Right lobe of liver (tissue), 4 donors: ENCODE measurements around the gene CACNB4.

Experiments
- CTCF ChIP-seq, 4 donors: fragments of 200-600 bp in 3 of 4; fragments of 450-650 bp in 1 of 4; IDR thresholded peaks; one replicate each; pipeline versions ENCODE4 v1.5.1 to v1.8.0; 2016 to 2022; ENCODE audit warnings: antibody characterized with exemption in 4 of 4, mild to moderate bottlenecking in 2 of 4
- POLR2A ChIP-seq: fragments of 450-650 bp; IDR thresholded peaks from one replicate; pipeline ENCODE4 v1.6.1; 2017; ENCODE audit warnings: antibody characterized with exemption, mild to moderate bottlenecking
- donor health status: DM: no; HTN: no; CAD: no.
- donor health status: DM: no; HTN: no; CAD: no.
- donor health status: DM: no; HTN: yes; CAD: no.

DNA sequence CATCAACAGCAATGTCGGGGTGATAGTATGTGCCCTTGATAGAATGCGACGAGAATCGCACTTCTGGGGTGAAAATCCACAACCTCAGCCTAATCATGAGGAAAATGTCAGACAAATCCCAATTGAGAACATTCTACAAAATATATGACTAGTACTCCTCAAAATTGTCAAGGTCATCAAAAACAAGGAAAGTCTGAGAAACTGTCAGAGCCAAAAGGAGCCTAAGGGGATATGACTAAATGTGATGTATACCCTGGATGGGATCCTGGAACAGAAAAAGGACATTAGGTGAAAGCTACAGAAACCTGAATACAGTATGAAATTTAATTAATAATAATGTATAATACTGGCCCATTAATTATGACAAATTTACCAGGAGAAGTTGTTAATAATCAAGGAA, 7.6 kb upstream of the CACNB4 start:
- TF ChIP-seq CTCF (IDR thresholded peaks at IDR 0.05) (no peak), POLR2A (no peak)
